ENCODE data around the gene IDH3B.
"Not testable (repeated sequence)": the region's sequence is repeated elsewhere in the genome, so short reads cannot be mapped to it uniquely, and the experiment has no call there.

IDH3B gene

GRCh38 chr20:2695206-2695983 is 31.4 kb upstream of the IDH3B start:
- in situ Hi-C loops (cut with MboI; ENCODE audit: low sequenced_read_pairs), result no loop called here

DNA sequence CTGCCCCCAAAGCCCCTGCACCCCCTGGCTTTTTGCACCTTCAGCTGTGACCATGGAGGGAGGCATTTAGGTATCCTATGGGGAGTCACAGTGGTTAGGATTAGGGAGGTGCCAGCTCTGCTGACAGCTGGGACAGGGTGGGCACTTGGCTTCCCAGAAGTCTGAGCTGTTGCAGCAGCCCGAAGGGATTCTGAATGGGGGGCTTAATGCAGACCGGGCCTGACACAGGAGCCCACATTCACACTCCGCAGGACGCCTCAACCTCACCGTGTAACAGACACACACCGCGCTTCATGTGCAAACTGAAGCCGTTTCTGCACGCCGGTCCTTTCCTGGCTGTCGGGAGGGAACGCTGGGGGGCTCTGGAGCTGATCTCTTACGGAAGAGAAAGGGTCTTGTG is 30.5 kb upstream of the IDH3B start:
- in situ Hi-C loops (cut with MboI; ENCODE audit: low sequenced_read_pairs), result no loop called here

DNA sequence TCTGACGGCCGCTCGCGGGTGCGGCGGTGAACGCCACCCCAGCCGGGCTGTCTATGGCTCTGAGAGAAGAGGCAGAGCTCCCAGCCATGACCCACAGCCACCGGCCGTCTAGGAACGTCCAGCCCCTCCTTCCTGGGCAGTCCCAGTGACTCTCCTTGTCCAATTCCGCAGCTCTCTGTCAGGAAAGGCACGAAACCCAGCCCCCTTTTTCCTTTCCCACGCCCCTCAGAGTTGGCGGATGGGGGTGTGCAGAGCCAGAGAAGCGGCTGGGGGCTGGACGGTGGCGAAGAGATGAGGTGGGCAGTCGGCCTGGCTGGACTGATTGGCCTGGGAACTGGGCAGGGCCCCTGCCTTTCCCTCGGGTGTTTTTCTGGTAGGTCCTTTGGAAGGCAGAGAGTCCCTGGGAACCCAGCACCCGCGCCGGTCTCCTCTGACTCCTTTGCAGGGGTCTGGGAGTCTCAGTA is 30.0 kb upstream of the IDH3B start:
- in situ Hi-C loops (cut with MboI; ENCODE audit: low sequenced_read_pairs), result no loop called here

DNA sequence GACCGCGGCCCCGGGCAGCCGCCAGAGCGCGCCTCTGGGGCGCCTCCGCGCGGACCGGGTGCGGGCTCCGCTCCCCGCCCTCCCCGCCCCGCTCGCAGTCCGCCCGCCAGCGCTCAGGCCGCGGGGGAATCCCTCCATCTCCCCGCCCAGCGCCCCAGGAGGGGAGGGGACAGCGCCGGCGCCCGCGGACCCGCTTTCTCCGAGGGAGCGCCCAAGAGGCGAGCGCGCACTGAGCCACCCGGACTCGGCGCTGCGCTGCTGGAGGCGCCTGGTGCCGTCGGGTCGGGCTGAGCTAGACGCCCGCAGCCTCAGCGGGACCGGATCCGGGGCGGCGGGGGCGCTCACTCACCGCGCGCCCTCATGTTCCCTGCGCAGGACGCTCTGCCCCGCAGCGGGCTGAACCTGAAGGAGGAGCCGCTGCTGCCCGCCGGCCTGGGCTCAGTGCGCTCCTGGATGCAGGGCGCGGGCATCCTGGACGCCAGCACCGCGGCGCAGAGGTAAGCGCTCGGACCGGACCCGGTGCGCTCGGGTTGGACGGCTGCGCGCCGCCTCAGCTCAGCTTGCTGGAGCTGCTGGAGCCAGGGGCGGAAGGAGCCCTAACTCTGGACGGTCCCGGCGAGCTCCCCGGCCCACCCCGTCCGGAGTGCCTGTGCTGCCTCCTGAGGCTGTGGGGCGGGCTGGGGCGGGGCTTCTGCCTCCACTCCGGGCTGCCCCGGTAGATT is 29.4 kb upstream of the IDH3B start:
- in situ Hi-C loops (cut with MboI; ENCODE audit: low sequenced_read_pairs), result no loop called here

DNA sequence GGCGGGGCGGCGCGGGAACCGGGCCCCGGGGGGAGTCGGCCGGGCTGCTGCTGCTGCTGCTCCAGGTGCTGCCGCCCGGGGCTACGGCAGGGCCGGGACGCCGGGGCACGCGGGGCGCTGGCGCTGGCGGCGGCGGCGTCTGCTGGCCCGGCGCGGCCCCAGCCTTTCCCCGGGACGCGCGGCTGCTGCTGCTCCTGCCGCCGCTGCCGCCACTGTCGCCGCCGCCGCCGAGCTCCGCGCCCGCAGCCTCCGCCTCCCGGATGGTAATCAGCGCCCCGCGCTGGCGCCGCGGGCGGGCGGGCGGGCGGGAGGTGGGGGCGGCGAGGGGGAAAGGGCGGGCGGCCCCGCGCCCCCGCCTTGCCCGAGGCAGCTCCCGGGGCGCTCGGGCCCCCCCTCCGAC is 28.9 kb upstream of the IDH3B start:
- in situ Hi-C loops (cut with MboI; ENCODE audit: low sequenced_read_pairs), result no loop called here

DNA sequence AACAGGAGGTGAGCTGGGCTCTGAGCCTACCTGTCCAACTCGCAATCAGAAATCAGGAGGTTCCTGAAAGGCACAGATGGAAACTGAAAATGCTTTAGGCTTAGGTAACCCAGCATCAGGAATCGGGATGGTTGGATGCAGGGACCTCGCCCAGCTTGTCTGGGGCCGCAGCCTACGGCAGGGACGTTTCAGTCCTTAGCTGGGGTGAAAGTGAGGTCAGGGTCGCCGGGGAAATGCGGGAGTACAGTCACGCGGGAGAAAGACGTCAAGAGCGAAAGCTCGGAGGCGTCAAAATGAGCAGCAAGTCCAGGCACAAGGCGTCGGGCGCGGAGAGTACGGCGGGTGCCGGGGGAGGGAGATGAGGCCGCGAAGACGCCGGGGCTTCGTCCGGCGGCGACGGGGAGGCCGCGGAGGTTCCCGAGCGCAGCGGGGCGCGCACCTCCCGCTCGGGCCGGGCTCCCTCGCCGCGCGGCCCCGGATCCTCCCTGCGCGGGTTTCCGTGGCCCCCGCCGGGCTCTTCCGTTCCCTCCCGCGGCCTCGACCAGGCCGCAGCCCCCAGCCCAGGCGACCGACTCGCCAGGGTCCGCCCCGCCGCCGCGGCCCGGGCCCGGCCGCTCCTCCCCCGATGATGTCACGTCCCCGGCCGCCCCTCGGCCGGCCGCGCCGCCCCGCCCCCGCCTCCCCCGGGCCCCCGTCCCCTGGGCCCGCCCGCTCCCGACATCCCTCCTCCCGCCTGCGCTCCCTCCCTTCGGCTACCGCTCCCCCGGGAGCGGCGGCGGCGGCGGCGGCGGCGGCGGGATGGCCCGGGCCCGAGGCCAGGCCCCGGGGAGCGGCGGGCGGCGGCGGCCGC is 28.2 kb upstream of the IDH3B start, which contains the start of gene EBF4:
Gene EBF4 (plus strand): TSS at position 745 of the 850 bp plus-strand sequence. CDS start 866 bp downstream, outside the sequence.
- in situ Hi-C loops (cut with MboI; ENCODE audit: low sequenced_read_pairs), result no loop called here

DNA sequence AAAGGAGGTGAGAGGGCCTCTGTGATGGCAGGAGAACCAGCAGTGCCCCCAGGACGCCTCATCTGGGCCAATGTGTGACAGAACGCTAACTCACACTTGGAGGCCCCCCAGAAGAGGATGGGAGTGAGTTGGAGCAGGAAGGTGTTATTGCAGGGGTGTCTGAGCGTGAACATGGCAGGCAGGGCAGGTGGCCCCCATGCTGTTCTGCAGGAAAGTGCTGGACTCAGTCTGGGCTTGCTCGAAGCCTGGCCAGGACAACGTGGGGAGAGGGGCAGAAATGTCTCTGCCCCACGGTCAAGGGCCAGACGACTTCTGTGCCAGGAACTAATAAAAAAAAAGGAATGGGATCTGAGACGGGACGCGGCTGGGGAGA is 27.6 kb upstream of the IDH3B start:
- in situ Hi-C loops (cut with MboI; ENCODE audit: low sequenced_read_pairs), result no loop called here

DNA sequence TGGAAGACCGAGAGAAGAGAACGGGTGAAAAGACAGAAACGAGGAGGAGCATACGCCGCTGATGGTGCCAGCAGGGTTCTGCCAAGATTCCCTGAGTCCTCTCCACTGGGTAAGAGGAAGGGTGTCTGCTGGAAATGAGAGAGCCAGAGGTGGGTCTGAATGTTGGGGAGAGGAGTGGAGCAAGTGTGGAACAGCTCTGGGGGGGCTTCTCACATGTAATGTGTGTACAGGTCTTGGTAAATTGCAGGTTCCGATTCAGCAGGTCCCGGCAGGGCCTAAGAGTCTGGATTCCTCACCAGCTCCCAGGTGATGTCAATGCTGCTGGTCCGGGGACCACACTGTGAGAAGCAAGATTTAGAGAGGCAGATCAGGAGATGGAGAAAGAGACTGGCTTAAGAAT is 27.1 kb upstream of the IDH3B start:
- in situ Hi-C loops (cut with MboI; ENCODE audit: low sequenced_read_pairs), result no loop called here

- in situ Hi-C loops (cut with MboI; ENCODE audit: low sequenced_read_pairs), result no loop called here
Observed at GRCh38 chr20:2690718-2691117, 26.7 kb upstream of the IDH3B start.

DNA sequence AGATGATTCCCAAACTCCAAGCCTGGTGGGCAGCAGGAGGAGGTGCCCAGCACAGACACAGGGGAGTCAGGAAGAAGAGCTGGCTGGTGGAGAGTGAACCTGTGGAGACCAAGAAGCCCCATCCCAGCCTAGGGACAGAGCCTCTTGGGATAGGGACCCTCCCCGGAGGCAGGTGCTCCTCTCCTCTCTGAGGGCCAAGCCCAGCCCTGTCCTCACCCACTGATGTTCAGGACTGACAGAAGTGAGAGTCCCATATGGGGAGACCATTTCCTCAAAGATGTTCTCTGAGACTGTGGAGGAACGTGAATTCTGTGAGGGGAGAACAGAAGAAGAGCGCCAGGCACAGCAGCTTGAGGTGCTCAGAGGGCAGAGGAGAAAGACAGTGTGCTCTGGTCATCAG is 26.2 kb upstream of the IDH3B start:
- in situ Hi-C loops (cut with MboI; ENCODE audit: low sequenced_read_pairs), result no loop called here

DNA sequence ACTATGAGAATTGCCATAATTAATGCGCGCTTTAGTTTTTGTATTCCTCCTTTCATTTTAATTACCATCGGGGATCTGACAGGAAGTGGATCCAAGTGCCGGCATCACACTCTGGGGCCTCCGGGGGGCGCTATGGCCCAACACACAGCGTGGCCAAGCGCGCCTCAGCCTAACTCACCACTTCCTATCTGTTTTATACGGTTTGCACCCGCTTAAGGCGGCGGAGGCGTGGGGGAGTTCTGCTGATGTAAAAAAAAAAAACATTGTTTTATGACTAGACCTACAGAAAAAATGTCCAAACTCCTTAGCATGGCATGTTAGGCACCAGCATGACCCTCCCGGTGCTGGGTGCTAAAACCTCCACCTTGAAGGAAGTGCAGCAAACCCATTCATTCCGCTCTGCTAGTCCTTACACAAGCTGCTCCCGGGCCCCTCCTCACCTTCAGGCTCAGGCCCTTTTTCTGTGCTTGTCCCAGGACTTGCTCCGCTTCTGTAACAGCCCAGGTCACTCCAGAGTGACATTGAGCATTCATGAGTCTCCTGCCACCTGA is 24.1 kb upstream of the IDH3B start:
- in situ Hi-C loops (cut with MboI; ENCODE audit: low sequenced_read_pairs), result no loop called here

DNA sequence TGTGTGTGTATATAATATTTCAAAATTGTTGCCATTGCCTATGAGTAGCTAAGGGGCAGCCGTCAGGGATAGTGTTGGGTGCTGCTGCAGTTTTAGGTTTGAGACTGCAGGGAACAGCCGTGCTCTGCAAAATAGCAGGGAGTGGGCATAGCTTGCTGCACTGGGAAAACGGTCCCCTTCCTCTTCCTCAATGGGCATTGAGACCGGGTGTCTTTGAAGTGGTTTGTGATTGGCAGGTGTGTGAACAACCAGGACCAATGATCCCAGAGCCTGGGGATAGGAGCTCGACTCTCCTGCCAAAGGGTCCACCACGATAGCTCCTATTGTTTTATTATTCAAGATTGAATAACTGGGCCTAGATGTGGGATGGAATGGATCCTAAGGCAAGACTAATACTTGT is 23.5 kb upstream of the IDH3B start:
- in situ Hi-C loops (cut with MboI; ENCODE audit: low sequenced_read_pairs), result no loop called here

DNA sequence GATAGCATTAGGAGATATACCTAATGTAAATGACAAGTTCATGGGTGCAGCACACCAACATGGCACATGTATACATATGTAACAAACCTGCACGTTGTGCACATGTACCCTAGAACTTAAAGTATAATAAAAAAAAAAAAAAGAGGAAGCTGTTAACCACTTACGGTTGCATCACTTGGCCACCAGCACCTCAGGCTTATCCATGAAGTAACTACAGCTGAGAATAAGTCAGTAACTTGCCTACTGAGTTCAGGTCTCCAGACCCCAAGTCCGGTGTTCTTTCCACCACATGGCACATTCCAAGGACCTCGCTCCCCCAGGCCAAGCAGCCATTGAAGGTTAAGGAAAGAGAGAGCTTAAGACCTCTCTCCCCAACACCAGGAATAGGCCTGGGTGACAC is 20.8 kb upstream of the IDH3B start:
- in situ Hi-C loops (cut with MboI; ENCODE audit: low sequenced_read_pairs), result not testable (repeated sequence)

- in situ Hi-C loops (cut with MboI; ENCODE audit: low sequenced_read_pairs), result not testable (repeated sequence)
Observed at GRCh38 chr20:2682040-2682439, 18.0 kb upstream of the IDH3B start.

GRCh38 chr20:2680046-2680445 is 16.0 kb upstream of the IDH3B start:
- in situ Hi-C loops (cut with MboI; ENCODE audit: low sequenced_read_pairs), result no loop called here

DNA sequence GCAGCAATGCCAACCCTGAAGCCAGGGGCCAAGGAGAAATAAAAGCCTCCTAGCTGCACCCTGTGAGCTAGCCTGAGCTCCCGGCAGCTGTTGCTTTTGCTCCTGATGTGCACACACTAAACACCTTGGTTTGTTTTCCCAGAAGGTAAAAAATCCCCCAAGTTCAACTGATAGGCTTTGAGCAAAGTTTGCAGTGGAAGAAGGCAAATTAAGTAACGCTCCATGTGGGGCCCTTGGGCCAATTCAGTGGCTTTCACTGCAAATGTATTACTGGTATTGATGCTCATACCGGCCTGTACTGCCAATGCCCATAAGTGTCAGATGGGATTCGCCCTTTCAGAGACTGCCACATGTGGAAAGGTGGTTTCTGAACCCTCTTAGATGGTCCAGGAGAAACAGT is 9.4 kb upstream of the IDH3B start:
- in situ Hi-C loops (cut with MboI; ENCODE audit: low sequenced_read_pairs), result no loop called here

DNA sequence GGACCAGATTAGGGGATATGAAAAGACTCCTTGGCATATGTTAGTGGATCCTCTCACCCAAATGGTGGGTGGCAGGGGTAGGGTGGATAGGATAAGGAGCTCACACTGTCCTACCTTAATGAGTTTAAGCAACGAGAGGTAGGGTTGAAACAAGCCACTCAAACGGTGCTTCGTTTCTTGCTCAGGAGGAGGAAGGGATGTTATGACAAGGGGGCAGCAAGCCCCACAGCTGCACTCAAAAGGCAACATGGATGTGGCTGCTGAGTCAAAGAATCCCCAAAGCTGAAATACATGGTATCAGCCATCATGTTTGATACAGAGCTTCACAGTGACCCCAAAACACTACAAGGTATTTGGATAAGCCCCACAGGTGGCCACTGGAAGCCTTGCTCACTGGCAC is 8.4 kb upstream of the IDH3B start:
- in situ Hi-C loops (cut with MboI; ENCODE audit: low sequenced_read_pairs), result no loop called here

GRCh38 chr20:2671977-2672376 is 8.0 kb upstream of the IDH3B start:
- in situ Hi-C loops (cut with MboI; ENCODE audit: low sequenced_read_pairs), result no loop called here

- in situ Hi-C loops (cut with MboI; ENCODE audit: low sequenced_read_pairs), result no loop called here
Observed at GRCh38 chr20:2663364-2663886, 591 bp downstream of the IDH3B start.

- in situ Hi-C loops (cut with MboI; ENCODE audit: low sequenced_read_pairs), result no loop called here
Observed at GRCh38 chr20:2659547-2659946, 4.5 kb downstream of the IDH3B start.
